H1 (cell line): ENCODE results near the gene PRICKLE3. TPM values are rescaled to one million over a fixed set of nuclear protein-coding genes. Genes with fewer than 3 reads are reported as not detected.
A peak's percentile ranks its signal among the peaks of the same experiment; 100 is the strongest.

Experiments
- CTCF ChIA-PET: fragments of 300-600 bp; sonication (Branson Sonifier 250); formaldehyde crosslinking; loops from one replicate; lab custom pipeline; 2021; ENCODE audit not compliant: partially characterized antibody; lab: Charles Lee
- POLR2A ChIA-PET: fragments of 300-600 bp; sonication (Branson Sonifier 250); formaldehyde crosslinking; loops from one replicate; lab custom pipeline; 2021; ENCODE audit warnings: inconsistent platforms; ENCODE audit not compliant: partially characterized antibody; lab: Charles Lee
- DNase-seq, 2 experiments: peaks; one replicate each; pipeline versions ENCODE4 v3.0.0 to v3.0.0-alpha.2; 2010 to 2022; ENCODE audit warnings: low spot score in 2 of 2, low read depth in 1 of 2, mixed read lengths in 1 of 2
- FAIRE-seq: peaks from 2 replicates; lab custom pipeline; 2011; peaks lifted over from hg19 to GRCh38; lab: Jason Lieb, UNC
- H2AFZ ChIP-seq: 2 replicates; pipeline ENCODE4 v1.8.1; 2012; ENCODE audit warnings: low read length, inconsistent platforms
- H2AK5ac ChIP-seq: 2 replicates; pipeline ENCODE4 v1.6.1; 2013; ENCODE audit warnings: low read depth, low read length
- H2BK120ac ChIP-seq: replicated peaks from 2 replicates; pipeline ENCODE3; 2013; ENCODE audit warnings: low read depth, low read length, inconsistent platforms
- H2BK12ac ChIP-seq: 2 replicates; pipeline ENCODE4 v1.6.1; 2013; ENCODE audit warnings: low read depth, low read length
- H2BK15ac ChIP-seq: 2 replicates; pipeline ENCODE4 v1.6.1; 2013; ENCODE audit warnings: low read length
- H2BK20ac ChIP-seq: 2 replicates; pipeline ENCODE4 v1.6.1; 2013; ENCODE audit warnings: low read length
- H2BK5ac ChIP-seq: 2 replicates; pipeline ENCODE4 v1.6.1; 2013; ENCODE audit warnings: low read depth, low read length
- H3K14ac ChIP-seq: 2 replicates; pipeline ENCODE4 v1.6.1; 2013; ENCODE audit warnings: inconsistent platforms; ENCODE audit not compliant: insufficient read length
- H3K18ac ChIP-seq: 2 replicates; pipeline ENCODE4 v1.6.1; 2013; ENCODE audit warnings: low read length; ENCODE audit errors: extremely low read depth
- H3K23ac ChIP-seq: 2 replicates; pipeline ENCODE4 v1.6.1; 2013; ENCODE audit warnings: inconsistent platforms; ENCODE audit not compliant: insufficient read length
- H3K23me2 ChIP-seq: 2 replicates; pipeline ENCODE4 v1.6.1; 2013; ENCODE audit warnings: low read depth, low read length
- H3K27ac ChIP-seq: 2 replicates; pipeline ENCODE4 v1.6.1; 2011; ENCODE audit warnings: low read depth, low read length, inconsistent platforms
- H3K27me3 ChIP-seq, 4 experiments: replicated peaks in 1 of 4; 1 replicate in 1 of 4; 2 replicates in 3 of 4; pipeline versions ENCODE4 v1.6.1 to v1.8.1; 2011 to 2013; ENCODE audit warnings: low read length in 3 of 4, mild to moderate bottlenecking in 3 of 4, inconsistent platforms in 2 of 4, mixed read lengths in 2 of 4, moderate library complexity in 1 of 4; ENCODE audit not compliant: control insufficient read depth in 3 of 4, insufficient read depth in 3 of 4; ENCODE audit errors: extremely low read depth in 1 of 4
- H3K36me3 ChIP-seq, 4 experiments: 2 replicates each; pipeline versions ENCODE4 v1.6.1 to v1.8.1; 2011 to 2013; ENCODE audit warnings: mild to moderate bottlenecking in 4 of 4, low read length in 3 of 4, moderate library complexity in 2 of 4, control low read depth in 1 of 4, inconsistent platforms in 1 of 4; ENCODE audit not compliant: insufficient read depth in 4 of 4, control insufficient read depth in 2 of 4
- H3K4ac ChIP-seq: replicated peaks from 2 replicates; pipeline ENCODE3; 2013; ENCODE audit warnings: low read length, low read depth, mixed read lengths, inconsistent platforms; ENCODE audit not compliant: insufficient read length
- H3K4me1 ChIP-seq, 4 experiments: replicated peaks in 1 of 4; 1 replicate in 1 of 4; 2 replicates in 3 of 4; pipeline versions ENCODE4 v1.6.1 to v1.8.1; 2011 to 2013; ENCODE audit warnings: low read length in 3 of 4, inconsistent platforms in 2 of 4, mixed read lengths in 1 of 4; ENCODE audit not compliant: insufficient read depth in 4 of 4, control insufficient read depth in 3 of 4
- H3K4me2 ChIP-seq, 2 experiments: 2 replicates each; pipeline versions ENCODE4 v1.6.1 to v1.8.1; 2011 to 2013; ENCODE audit warnings: low read depth in 2 of 2, low read length in 2 of 2, control low read depth in 1 of 2, inconsistent platforms in 1 of 2, mild to moderate bottlenecking in 1 of 2; ENCODE audit not compliant: insufficient read depth in 1 of 2
- H3K4me3 ChIP-seq, 4 experiments: fragments of 200-600, 300-600 bp in 1 of 4; sonication (generic), shearing (Covaris generic), sonication (Bioruptor Twin) in 1 of 4; 2 replicates each; pipeline versions ENCODE4 v1.5.1 to v1.8.1; 2011 to 2016; ENCODE audit warnings: low read length in 4 of 4, low read depth in 3 of 4, control low read depth in 2 of 4, inconsistent platforms in 2 of 4, mild to moderate bottlenecking in 2 of 4, mixed read lengths in 1 of 4, moderate library complexity in 1 of 4; ENCODE audit not compliant: insufficient read depth in 2 of 4; ENCODE audit errors: extremely low read depth in 1 of 4
- H3K56ac ChIP-seq: replicated peaks from 2 replicates; pipeline ENCODE3; 2013; ENCODE audit warnings: low read depth, mild to moderate bottlenecking, mixed read lengths, low read length, inconsistent platforms; ENCODE audit not compliant: insufficient read length
- H3K79me1 ChIP-seq: 2 replicates; pipeline ENCODE4 v1.6.1; 2013; ENCODE audit warnings: low read depth, low read length, control low read depth
- H3K79me2 ChIP-seq, 2 experiments: 2 replicates each; pipeline versions ENCODE4 v1.6.1 to v1.8.1; 2012 to 2013; ENCODE audit warnings: low read length in 2 of 2, mild to moderate bottlenecking in 2 of 2, inconsistent platforms in 1 of 2; ENCODE audit not compliant: insufficient read depth in 2 of 2, control insufficient read depth in 1 of 2
- H3K9ac ChIP-seq, 4 experiments: replicated peaks in 1 of 4; 1 replicate in 1 of 4; 2 replicates in 3 of 4; pipeline versions ENCODE4 v1.6.1 to v1.8.1; 2011 to 2013; ENCODE audit warnings: low read depth in 3 of 4, low read length in 3 of 4, control low read depth in 2 of 4, mild to moderate bottlenecking in 2 of 4, moderate library complexity in 2 of 4, inconsistent platforms in 1 of 4; ENCODE audit errors: extremely low read depth in 1 of 4
- H3K9me3 ChIP-seq, 2 experiments: 2 replicates each; pipeline versions ENCODE4 v1.6.1 to v1.8.1; 2012 to 2013; ENCODE audit warnings: mild to moderate bottlenecking in 2 of 2, moderate library complexity in 2 of 2, control low read depth in 1 of 2, inconsistent platforms in 1 of 2, low read depth in 1 of 2, low read length in 1 of 2, mixed read lengths in 1 of 2; ENCODE audit not compliant: insufficient read depth in 2 of 2
- H4K20me1 ChIP-seq, 2 experiments: replicated peaks in 1 of 2; 2 replicates each; pipeline versions ENCODE3 to v1.8.1; 2011 to 2013; ENCODE audit warnings: inconsistent platforms in 2 of 2, low read length in 2 of 2, mild to moderate bottlenecking in 1 of 2; ENCODE audit not compliant: insufficient read depth in 2 of 2, control insufficient read depth in 1 of 2
- H4K5ac ChIP-seq: 2 replicates; pipeline ENCODE4 v1.6.1; 2013; ENCODE audit warnings: low read length, low read depth, mixed read lengths, inconsistent platforms; ENCODE audit not compliant: insufficient read length
- H4K8ac ChIP-seq: 2 replicates; pipeline ENCODE4 v1.8.0; 2013; ENCODE audit warnings: mild to moderate bottlenecking, moderate library complexity, low read length, inconsistent platforms; ENCODE audit not compliant: insufficient read depth; ENCODE audit errors: extremely low read depth
- H4K91ac ChIP-seq: replicated peaks from 2 replicates; pipeline ENCODE3; 2013; ENCODE audit warnings: low read length, mixed read lengths, inconsistent platforms; ENCODE audit not compliant: insufficient read length
- CREB1 ChIP-seq: IDR thresholded peaks from 2 replicates; pipeline ENCODE4 v1.6.1; 2012; ENCODE audit warnings: inconsistent platforms
- HDAC6 ChIP-seq: IDR thresholded peaks from one replicate; pipeline ENCODE4 v1.7.1; 2012; ENCODE audit warnings: low read depth, mild to moderate bottlenecking, inconsistent platforms, low read length, moderate library complexity
- SIX5 ChIP-seq: IDR thresholded peaks from 2 replicates; pipeline ENCODE4 v1.6.1; 2011; ENCODE audit warnings: mild to moderate bottlenecking, low read depth, low read length
- TAF1 ChIP-seq: IDR thresholded peaks from 2 replicates; pipeline ENCODE4 v1.6.1; 2011; ENCODE audit warnings: mild to moderate bottlenecking, low read depth, low read length
- TBP ChIP-seq: IDR thresholded peaks from 2 replicates; pipeline ENCODE4 v1.6.1; 2011; ENCODE audit warnings: low read depth, low read length, improper control_type of control experiment
- WGBS, 2 experiments: shearing (Covaris generic) in 1 of 2; methylation state at CpG; one replicate each; pipeline versions ENCODE4 v1.1.6 to v1.1.7; 2013 to 2015; ENCODE audit warnings: low lambda C conversion rate in 2 of 2, mixed read lengths in 2 of 2, inconsistent platforms in 1 of 2, low coverage in 1 of 2, missing lambda C conversion rate in 1 of 2; ENCODE audit not compliant: insufficient replicate concordance in 2 of 2, insufficient coverage in 1 of 2, insufficient read length in 1 of 2; ENCODE audit errors: extremely low coverage in 1 of 2, missing lambda C conversion rate in 1 of 2; 5-methylcytosine and 5-hydroxymethylcytosine counted together
- polyA plus RNA-seq, 7 experiments: library from polyadenylated mRNA; depleted of rRNA in 3 of 7; stranded (reverse) in 5 of 7; unstranded in 2 of 7; fragments of >200 nt in 5 of 7; fragments of 200-250 nt in 2 of 7; gene quantifications; 1 replicate in 5 of 7; 2 replicates in 1 of 7; 4 replicates in 1 of 7; pipeline versions ENCODE4 v1.2.1 to v1.2.3, GENCODE V29; 2011 to 2013; ENCODE audit warnings: missing spikeins in 2 of 7, mixed read lengths in 2 of 7
- total RNA-seq: library from RNA; stranded (reverse); fragmentation: NEBNext Ultra II Directional; extraction: Animal tissue kit (Norgen Biotek cat#: 25700); gene quantifications from 2 replicates; pipeline ENCODE4 v1.2.1, GENCODE V29; 2021

The PRICKLE3 gene
- total and polyA plus RNA-seq, 2 of the 8 experiments (the other 6 are each of a cell fraction or from before 2014, with no cell fraction given) = 9.1 to 10.6 TPM

GRCh38 chrX:49198540-49199314 lies 12.6 kb upstream of the PRICKLE3 start:
- H2AFZ ChIP-seq = no peak overlapping the region; the same call in 1 of the 2 replicates
- no peak overlapping the region for H2BK12ac ChIP-seq
- no peak overlapping the region for H3K18ac ChIP-seq
- DNase-seq (no peak), FAIRE-seq (no peak)
- no peak overlapping the region for H2BK120ac ChIP-seq
- TF ChIP-seq SIX5 (no peak), TAF1 (no peak), HDAC6 (no peak), CREB1 (peak; percentile 48; the same call in 1 of the 2 replicates), TBP (no peak)
- H4K20me1 ChIP-seq = no peaks in the 10 kb centered on the region
- no peaks in the 10 kb centered on the region for H3K79me2 ChIP-seq
- peaks cover 5% of the 10 kb centered on the region; the same call in 1 of the 2 replicates for H3K23me2 ChIP-seq
- peak overlapping the region; percentile 70 to 84 for H3K4me2 ChIP-seq
- POLR2A ChIA-PET = interaction anchor here (0.6 kb wide), 1 partner anchor 9 kb away, joined by 3 read pairs; no protein-coding TSS in a partner anchor
- H3K9ac ChIP-seq = no peak overlapping the region
- no peaks in the 10 kb centered on the region for H3K9me3 ChIP-seq
- H3K4me1 ChIP-seq = peaks cover 0 to 11% (median 4%) of the 10 kb centered on the region in 4 experiments; a peak in 5 of 7 replicates
- H2BK15ac ChIP-seq = no peak overlapping the region
- no peak overlapping the region for H4K8ac ChIP-seq
- no peaks in the 10 kb centered on the region for H3K36me3 ChIP-seq
- H4K91ac ChIP-seq = no peak overlapping the region
- peak overlapping the region in 2 of 4 experiments; percentile 45 to 67; a peak in 4 of 8 replicates for H3K4me3 ChIP-seq
- no peak overlapping the region for H3K23ac ChIP-seq
- H2BK5ac ChIP-seq = no peak overlapping the region
- no peaks in the 10 kb centered on the region for H3K27me3 ChIP-seq
- 30% methylated on average over 7 of the region's 12 CpGs; no CpG with 5 or more reads in 1 of the 2 experiments for WGBS, 2 experiments
- no peak overlapping the region for H3K56ac ChIP-seq
- H4K5ac ChIP-seq = no peak overlapping the region
- H3K79me1 ChIP-seq = no peaks in the 10 kb centered on the region
- no peak overlapping the region for H3K4ac ChIP-seq
- CTCF ChIA-PET = no interaction called here
- H3K27ac ChIP-seq = no peak overlapping the region
- no peak overlapping the region for H3K14ac ChIP-seq
- H2BK20ac ChIP-seq = no peak overlapping the region
- no peak overlapping the region for H2AK5ac ChIP-seq
